ENCODE results near the gene ATG4C.

The ATG4C gene

GRCh38 chr1:62844030-62844429, 60.1 kb downstream of the ATG4C start:
- DNase-seq, result no peak

GRCh38 chr1:62849031-62849430, 65.1 kb downstream of the ATG4C start:
- DNase-seq, result no peak

- DNase-seq, result no peak
These were observed 68.3 kb downstream of the ATG4C start for GRCh38 chr1:62852253-62852652.

GRCh38 chr1:62856960-62857359, 73.0 kb downstream of the ATG4C start:
- no peak for DNase-seq

- no peak for DNase-seq
These were observed 85.4 kb downstream of the ATG4C start for GRCh38 chr1:62869217-62869754.

- DNase-seq, result no peak
These were observed 86.2 kb downstream of the ATG4C start for GRCh38 chr1:62870148-62870547.

GRCh38 chr1:62875676-62876075, 91.7 kb downstream of the ATG4C start:
- no peak for DNase-seq

GRCh38 chr1:62876535-62876934, 92.6 kb downstream of the ATG4C start:
- DNase-seq, result no peak

GRCh38 chr1:62877579-62877978, 93.6 kb downstream of the ATG4C start:
- no peak for DNase-seq

GRCh38 chr1:62879962-62880361, 96.0 kb downstream of the ATG4C start:
- no peak for DNase-seq

GRCh38 chr1:62882201-62883104, 98.5 kb downstream of the ATG4C start:
- DNase-seq, result no peak

- DNase-seq, result no peak
These were observed 100.3 kb downstream of the ATG4C start for GRCh38 chr1:62884156-62884740.

- DNase-seq, result no peak
These were observed 104.0 kb downstream of the ATG4C start for GRCh38 chr1:62887799-62888507.

- no peak for DNase-seq
These were observed 108.1 kb downstream of the ATG4C start for GRCh38 chr1:62891956-62892562.

GRCh38 chr1:62897788-62898187, 113.9 kb downstream of the ATG4C start:
- no peak for DNase-seq

- DNase-seq, result no peak
These were observed 116.6 kb downstream of the ATG4C start for GRCh38 chr1:62900566-62900965.

- no peak for DNase-seq
These were observed 117.7 kb downstream of the ATG4C start for GRCh38 chr1:62901650-62902049.

GRCh38 chr1:62903522-62903921, 119.6 kb downstream of the ATG4C start:
- no peak for DNase-seq

- DNase-seq, result no peak
These were observed 120.3 kb downstream of the ATG4C start for GRCh38 chr1:62903982-62904855.

- no peak for DNase-seq
These were observed 120.9 kb downstream of the ATG4C start for GRCh38 chr1:62904856-62905225.

GRCh38 chr1:62905309-62905708, 121.4 kb downstream of the ATG4C start:
- no peak for DNase-seq

GRCh38 chr1:62905872-62906271, 121.9 kb downstream of the ATG4C start:
- DNase-seq, result no peak
